ENCODE results near the gene SNAP25.

The SNAP25 gene

DNA sequence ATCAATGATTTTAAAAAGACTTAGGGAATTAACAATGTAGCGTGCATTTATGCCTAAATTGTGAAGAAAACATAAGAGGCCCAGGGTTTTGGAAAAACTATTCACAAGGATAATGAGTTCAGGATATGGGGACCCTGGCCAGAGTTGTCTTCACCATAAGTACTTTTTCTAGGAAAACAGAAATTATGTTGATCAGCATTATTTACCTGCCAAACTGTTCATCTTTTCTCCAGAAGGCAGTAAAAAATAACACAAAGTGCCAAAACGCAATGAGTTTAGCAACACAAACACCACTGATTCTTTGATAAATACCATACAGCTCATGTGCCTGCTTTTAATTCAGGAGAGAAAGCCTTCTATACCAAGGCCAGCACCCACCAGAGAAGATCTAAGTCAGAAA is 43.1 kb downstream of the SNAP25 start:
- no peak for TF ChIP-seq CTCF (IDR thresholded peaks at IDR 0.05; ENCODE audit: low read depth, low read length)
- no peak overlapping the region for H3K4me3 ChIP-seq (ENCODE audit: low read depth, low read length)

DNA sequence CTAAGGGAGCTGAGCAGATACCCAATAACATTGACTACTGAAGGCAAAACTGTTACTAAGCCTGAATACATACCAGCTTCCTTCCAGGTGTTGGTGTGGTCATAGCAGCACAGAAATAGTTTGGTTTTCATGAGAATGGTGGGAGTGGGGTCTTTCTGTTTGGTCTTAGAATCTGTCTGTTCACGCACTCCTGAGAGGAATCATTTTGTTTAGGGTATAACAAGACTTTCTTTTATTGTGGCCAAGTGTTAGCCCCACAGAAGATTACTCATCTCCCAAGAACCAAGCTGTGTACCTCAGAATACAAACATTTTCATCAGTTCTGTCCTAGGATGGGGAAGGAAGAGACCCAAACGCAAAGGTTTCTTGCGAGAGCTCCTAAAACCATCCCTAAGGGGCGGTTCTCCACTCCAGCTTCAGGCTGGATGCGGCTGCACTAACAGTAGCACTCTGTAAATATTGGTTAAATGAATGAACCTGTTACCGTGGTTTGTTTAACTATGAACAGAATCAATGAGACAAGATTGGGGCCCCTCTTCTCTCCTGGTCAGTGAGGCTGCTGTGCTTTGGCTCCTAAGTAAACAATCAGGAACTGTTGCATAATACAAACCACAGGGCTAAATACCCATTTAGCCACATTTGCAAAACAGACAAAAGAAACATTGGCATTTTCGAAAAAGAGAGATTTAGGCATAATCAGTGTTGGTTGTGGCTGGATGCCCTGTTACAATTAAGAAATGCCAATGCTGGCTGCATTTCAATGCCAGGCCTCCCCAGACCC is 44.9 kb downstream of the SNAP25 start:
- H3K4me3 ChIP-seq (ENCODE audit: low read depth, low read length): no peak overlapping the region
- TF ChIP-seq CTCF (IDR thresholded peaks at IDR 0.05; ENCODE audit: low read depth, low read length): no peak

- TF ChIP-seq CTCF (IDR thresholded peaks at IDR 0.05; ENCODE audit: low read depth, low read length): no peak
- H3K4me3 ChIP-seq (ENCODE audit: low read depth, low read length): no peak overlapping the region
Measured at GRCh38 chr20:10264166-10264558, 45.5 kb downstream of the SNAP25 start.

- no peak for TF ChIP-seq CTCF (IDR thresholded peaks at IDR 0.05; ENCODE audit: low read depth, low read length)
- H3K4me3 ChIP-seq (ENCODE audit: low read depth, low read length): no peak overlapping the region
Measured at GRCh38 chr20:10268636-10269035, 50.0 kb downstream of the SNAP25 start.

DNA sequence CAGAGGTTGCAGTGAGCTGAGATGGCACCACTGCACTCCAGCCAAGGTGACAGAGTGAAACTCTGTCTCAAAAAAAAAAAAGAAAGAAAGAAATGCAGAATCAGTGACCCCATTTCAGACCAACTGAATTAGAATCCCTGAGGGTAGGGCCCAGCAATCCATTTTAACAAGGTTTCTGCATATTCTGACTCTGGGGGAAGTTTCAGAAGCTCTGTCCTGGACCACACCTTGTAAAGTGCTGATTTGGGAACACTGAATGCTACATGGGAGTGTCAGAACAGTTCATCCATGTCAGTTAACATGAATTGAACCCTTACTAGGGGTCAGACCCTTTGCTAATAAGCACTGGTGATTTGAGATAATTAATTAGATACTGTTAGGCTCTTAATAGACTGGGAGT is 52.0 kb downstream of the SNAP25 start:
- TF ChIP-seq CTCF (IDR thresholded peaks at IDR 0.05; ENCODE audit: low read depth, low read length): no peak
- no peak overlapping the region for H3K4me3 ChIP-seq (ENCODE audit: low read depth, low read length)

DNA sequence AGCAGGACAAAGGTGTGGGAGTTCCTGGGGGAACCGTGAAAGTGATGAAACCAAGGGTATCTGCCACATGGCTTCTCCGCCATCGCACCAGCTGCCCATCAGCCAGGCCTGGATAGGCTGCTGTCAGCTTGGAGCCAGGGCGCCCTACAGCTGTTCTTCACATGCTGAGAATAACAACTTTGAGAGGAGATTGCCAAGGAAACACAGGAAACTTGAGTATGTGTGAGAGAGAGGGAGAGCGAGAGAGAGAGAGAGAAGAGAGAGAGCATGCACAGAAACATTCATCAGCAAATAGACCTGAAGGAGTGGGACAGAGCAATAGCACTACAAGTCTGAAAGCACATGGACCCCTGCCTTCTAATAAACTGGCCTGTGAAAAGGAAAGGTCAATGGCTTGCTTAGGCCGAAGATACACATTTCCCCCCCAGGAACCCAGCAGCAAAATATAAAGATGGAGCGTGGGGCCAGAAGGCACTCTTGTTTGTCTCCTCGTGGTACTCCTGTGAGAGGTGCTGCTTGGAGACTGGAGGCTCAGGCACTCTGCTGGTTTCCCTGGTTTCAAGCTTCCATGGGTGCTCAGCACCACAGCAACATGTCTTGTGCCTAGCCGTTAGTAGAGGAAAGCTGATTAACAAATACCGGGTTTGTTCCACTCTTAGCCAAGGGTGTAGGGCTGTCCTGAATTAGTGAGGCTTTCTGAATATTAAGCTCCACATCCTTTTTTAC is 53.0 kb downstream of the SNAP25 start:
- H3K4me3 ChIP-seq (ENCODE audit: low read depth, low read length): no peak overlapping the region
- TF ChIP-seq CTCF (IDR thresholded peaks at IDR 0.05; ENCODE audit: low read depth, low read length): no peak

DNA sequence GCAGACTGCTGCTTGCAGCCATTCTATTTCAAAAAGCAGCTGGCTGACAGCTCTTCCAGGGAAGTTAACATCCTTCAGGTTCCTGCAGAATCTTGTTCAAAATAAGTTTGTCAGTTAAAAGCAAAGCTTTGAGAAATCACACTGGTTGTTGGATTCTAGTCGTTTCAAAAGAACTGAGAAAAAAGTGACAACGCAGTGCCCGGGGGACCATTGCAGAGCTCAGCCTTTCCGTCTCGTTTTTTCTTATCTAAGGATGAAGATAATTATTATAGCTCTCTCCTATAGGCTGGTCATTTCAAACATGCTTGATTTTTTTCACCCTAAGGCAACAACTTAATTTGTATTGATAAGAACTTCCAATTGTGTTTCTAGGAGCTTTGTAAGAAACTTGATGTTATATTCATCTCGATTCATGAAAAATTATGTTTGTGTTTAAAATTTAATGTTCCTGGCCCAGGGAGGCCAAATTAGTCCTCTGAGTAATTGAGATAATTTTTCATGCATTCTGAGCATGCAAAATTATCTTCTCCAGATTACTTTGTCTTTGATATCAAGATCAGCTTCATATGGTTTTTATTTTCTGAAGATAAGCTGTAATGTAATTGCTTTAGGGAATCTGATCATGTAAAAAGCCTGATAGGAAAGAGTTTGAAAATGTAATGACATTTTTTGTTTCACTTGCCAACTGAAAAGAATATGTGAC is 58.4 kb downstream of the SNAP25 start:
- H3K4me3 ChIP-seq (ENCODE audit: low read depth, low read length): no peak overlapping the region
- TF ChIP-seq CTCF (IDR thresholded peaks at IDR 0.05; ENCODE audit: low read depth, low read length): no peak

Measured in WI38 (cell line).